RPMI8226 (cell line): ENCODE measurements around the gene TMEM165.

ENCODE experiments used
- DNase-seq: peaks from one replicate; pipeline ENCODE4 v3.0.0-alpha.2; 2015

TMEM165 gene

DNA sequence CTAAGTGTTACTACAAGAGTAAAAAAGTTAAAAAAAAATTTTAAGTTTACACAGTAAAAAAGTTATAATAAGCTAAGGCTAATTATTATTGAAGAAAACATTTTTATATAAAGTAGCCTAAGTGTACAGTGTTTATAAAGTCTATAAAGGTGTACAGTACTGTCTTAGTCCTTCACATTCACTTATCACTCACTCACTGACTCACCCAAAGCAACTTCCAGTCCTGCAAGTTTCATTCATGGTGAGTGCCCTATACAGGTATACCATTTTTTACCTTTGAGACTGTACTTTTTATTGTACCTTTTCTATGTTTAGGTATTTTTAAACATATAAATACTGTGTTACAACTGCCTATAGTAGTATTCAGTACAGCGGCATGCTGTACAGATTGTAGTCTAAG lies 74.2 kb downstream of the TMEM165 start:
- DNase-seq = no peak
